ENCODE results near the gene AP3D1. TPM values are rescaled to one million over a fixed set of nuclear protein-coding genes. Genes with fewer than 3 reads are reported as not detected.
A peak's percentile ranks its signal among the peaks of the same experiment; 100 is the strongest.
"Not testable (repeated sequence)": the region's sequence is repeated elsewhere in the genome, so short reads cannot be mapped to it uniquely, and the experiment has no call there.

Gene AP3D1
- total RNA-seq, 2 donors from 2014 or later, result 81.4 to 116 TPM

DNA sequence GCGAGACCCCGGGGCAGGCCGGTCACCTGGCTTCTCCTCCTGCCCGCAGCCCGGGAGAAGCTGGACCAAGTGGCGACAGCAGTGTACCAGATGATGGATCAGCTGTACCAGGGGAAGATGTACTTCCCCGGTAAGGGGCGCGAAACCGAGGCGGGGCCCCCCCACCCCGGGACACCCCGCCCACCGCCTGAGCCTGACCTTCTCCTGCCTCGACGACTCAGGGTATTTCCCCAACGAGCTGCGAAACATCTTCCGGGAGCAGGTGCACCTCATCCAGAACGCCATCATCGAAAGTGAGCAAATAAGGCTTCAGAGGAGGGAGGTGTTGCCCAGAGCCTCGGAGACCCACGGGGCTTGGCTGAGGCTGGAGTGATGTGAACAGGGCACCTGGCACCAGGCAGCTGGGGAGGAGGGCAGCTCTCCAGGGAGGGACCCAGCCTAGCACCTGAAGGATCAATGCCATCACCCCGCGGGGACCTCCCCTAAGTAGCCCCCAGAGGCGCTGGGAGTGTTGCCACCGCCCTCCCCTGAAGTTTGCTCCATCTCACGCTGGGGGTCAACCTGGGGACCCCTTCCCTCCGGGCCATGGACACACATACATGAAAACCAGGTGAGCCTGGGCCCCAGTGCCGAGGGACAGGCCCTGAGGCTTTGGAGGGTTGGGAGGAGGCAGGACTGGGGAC is 54.0 kb downstream of the AP3D1 start:
- TF ChIP-seq, protein P1, sequence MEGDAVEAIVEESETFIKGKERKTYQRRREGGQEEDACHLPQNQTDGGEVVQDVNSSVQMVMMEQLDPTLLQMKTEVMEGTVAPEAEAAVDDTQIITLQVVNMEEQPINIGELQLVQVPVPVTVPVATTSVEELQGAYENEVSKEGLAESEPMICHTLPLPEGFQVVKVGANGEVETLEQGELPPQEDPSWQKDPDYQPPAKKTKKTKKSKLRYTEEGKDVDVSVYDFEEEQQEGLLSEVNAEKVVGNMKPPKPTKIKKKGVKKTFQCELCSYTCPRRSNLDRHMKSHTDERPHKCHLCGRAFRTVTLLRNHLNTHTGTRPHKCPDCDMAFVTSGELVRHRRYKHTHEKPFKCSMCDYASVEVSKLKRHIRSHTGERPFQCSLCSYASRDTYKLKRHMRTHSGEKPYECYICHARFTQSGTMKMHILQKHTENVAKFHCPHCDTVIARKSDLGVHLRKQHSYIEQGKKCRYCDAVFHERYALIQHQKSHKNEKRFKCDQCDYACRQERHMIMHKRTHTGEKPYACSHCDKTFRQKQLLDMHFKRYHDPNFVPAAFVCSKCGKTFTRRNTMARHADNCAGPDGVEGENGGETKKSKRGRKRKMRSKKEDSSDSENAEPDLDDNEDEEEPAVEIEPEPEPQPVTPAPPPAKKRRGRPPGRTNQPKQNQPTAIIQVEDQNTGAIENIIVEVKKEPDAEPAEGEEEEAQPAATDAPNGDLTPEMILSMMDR (IDR thresholded peaks at IDR 0.05), result no peak
- H3K9me3 ChIP-seq, result no peaks in the 10 kb centered on the region
- H3K4me3 ChIP-seq, result peak overlapping the region; percentile 83
- H3K36me3 ChIP-seq, result peaks cover 28% of the 10 kb centered on the region
- peaks cover 30 to 42% of the 10 kb centered on the region in 2 donors for H3K4me1 ChIP-seq (ENCODE audit: control insufficient read depth in 1 of 2, low read depth in 2 of 2)
- ATAC-seq (ENCODE audit: insufficient number of reproducible peaks, low FRiP score, low read depth) (no peak), DNase-seq (ENCODE audit: low spot score) (no peak)
- no peaks in the 10 kb centered on the region for H3K27me3 ChIP-seq (replicated peaks; ENCODE audit: insufficient read depth)
- peak overlapping the region; percentile 53 to 71 for H3K27ac ChIP-seq

DNA sequence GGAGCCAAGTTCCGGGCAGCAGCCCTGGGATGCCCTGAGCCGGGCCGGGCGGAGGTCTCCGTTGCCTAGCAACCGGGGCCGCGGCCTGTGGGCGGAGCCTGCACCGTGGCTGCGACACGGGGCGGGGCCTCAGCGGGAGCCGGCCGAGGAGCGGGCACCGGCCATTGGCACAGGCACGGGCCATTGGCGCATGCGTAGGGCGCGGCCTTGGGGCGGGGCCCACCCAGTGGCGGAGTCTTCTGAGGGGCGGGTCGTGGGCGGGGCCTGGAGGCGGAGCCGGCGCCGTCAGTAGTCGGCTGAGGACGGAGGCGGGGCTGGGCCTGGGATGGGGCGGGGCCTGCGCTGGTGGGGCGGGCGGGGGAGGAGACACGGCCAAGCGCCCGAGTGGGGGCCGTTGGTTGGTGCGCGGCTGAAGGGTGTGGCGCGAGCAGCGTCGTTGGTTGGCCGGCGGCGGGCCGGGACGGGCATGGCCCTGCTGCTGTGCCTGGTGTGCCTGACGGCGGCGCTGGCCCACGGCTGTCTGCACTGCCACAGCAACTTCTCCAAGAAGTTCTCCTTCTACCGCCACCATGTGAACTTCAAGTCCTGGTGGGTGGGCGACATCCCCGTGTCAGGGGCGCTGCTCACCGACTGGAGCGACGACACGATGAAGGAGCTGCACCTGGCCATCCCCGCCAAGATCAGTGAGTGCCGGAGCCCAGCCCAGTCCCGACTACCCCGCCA is 54.7 kb downstream of the AP3D1 start, which contains the start of gene IZUMO4:
Gene IZUMO4 (plus strand): TSS at position 436 of the 723 bp plus-strand sequence. CDS start 31 bp downstream, at position 467.
- DNase-seq (ENCODE audit: low spot score) (peak; percentile 95), ATAC-seq (ENCODE audit: insufficient number of reproducible peaks, low FRiP score, low read depth) (peak; percentile 88)
- Histone ChIP-seq H3K4me1 (ENCODE audit: control insufficient read depth in 1 of 2, low read depth in 2 of 2) (peaks cover 31 to 48% of the 10 kb centered on the region in 2 donors), H3K27me3 (replicated peaks; ENCODE audit: insufficient read depth) (no peaks in the 10 kb centered on the region), H3K27ac (peak within 1 kb of the TSS; percentile 87 to 90), H3K36me3 (peaks cover 21% of the 10 kb centered on the region), H3K9me3 (no peaks in the 10 kb centered on the region), H3K4me3 (peak within 1 kb of the TSS; percentile 90)
- TF ChIP-seq, protein P1 (IDR thresholded peaks at IDR 0.05), result peak; percentile 54

DNA sequence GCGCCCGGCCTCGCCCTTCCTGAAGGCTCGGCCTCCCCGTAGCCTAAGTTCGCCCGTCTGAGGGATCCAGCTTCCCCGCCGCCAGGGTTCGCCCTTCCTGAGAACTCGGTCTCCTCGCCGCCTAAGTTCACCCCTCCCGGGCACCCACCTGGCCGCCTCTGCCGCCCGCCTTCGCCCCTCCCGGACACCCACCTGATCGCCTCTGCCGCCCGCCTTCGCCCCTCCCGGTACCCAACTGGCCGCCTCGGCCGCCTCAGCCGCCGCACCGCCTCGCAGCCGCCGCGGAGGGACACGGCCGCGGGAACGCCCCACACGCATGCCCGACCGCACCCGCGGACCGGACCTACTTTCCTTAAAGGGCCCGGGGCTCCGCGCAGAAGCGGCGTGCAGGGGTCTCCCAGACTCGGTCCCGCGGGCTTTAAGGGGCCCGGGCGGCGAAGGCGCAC is 55.3 kb downstream of the AP3D1 start, which contains the start of gene MOB3A:
Gene MOB3A (minus strand): TSS at position 293 of the 446 bp plus-strand sequence. CDS start 17,766 bp downstream, outside the sequence.
- Histone ChIP-seq H3K4me3 (peak within 1 kb of the TSS; percentile 90), H3K27me3 (replicated peaks; ENCODE audit: insufficient read depth) (no peaks in the 10 kb centered on the region), H3K27ac (peak within 1 kb of the TSS; percentile 87 to 90), H3K36me3 (peaks cover 15% of the 10 kb centered on the region), H3K9me3 (no peaks in the 10 kb centered on the region), H3K4me1 (ENCODE audit: control insufficient read depth in 1 of 2, low read depth in 2 of 2) (peaks cover 37 to 54% of the 10 kb centered on the region in 2 donors)
- TF ChIP-seq, protein P1 (IDR thresholded peaks at IDR 0.05), result peak; percentile 41
- DNase-seq (ENCODE audit: low spot score), result peak; percentile 55
- ATAC-seq (ENCODE audit: insufficient number of reproducible peaks, low FRiP score, low read depth), result peak; percentile 71

DNA sequence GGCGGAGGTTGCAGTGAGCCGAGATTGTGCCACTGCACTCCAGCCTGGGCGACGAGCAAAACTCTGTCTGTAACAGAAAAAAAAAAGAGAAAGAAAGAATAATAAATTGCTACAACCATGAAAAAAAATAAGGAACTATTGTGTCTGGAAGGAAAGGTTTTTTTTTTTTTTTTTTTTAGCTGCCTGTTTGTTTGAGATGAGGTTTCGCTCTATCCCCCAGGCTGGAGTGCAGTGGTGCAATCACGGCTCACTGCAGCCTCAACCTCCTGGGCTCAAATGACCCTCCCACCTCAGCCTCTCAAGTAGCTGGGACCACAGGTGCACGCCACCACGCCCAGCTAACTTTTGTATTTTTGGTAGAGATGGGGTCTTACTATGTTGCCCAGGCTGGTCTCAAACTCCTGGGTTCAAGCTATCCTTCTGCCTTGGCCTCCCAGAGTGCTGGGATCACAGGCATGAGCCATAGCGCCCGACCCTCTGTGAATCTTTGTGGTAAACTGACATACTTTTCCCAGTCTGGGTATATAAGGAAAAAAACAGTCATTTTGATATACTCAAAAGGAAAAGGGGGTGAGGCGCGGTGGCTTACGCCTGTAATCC is 59.3 kb downstream of the AP3D1 start:
- ATAC-seq (ENCODE audit: insufficient number of reproducible peaks, low FRiP score, low read depth); H3K36me3 ChIP-seq; H3K9me3 ChIP-seq; DNase-seq (ENCODE audit: low spot score); H3K4me3 ChIP-seq; H3K27me3 ChIP-seq (replicated peaks; ENCODE audit: insufficient read depth): not testable (repeated sequence)
- Histone ChIP-seq H3K27ac (peak overlapping the region in 1 of 2 donors; percentile 61), H3K4me1 (ENCODE audit: control insufficient read depth in 1 of 2, low read depth in 2 of 2) (peaks cover 41 to 75% of the 10 kb centered on the region in 2 donors)

DNA sequence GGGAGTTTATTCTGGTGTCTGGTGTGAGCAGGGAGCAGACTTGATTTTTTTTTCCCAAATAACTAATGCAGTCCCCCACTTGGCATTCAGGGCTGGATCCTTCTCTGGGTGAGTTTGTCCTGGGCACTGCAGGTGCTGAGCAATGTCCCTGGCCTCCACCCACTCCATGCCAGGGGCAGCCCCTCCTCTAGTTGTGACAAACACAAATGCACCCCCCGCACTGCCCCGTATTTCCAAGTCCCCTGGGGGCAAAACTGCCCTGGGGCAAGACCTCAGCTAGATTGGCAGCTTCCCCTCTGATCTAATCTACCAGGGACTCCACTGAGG is 61.7 kb downstream of the AP3D1 start:
- H3K27ac ChIP-seq, result peak overlapping the region; percentile 27 to 61
- TF ChIP-seq, protein P1 (IDR thresholded peaks at IDR 0.05), result no peak
- peak overlapping the region; percentile 44 for H3K4me3 ChIP-seq
- peaks cover 35 to 69% of the 10 kb centered on the region in 2 donors for H3K4me1 ChIP-seq (ENCODE audit: control insufficient read depth in 1 of 2, low read depth in 2 of 2)
- no peak for DNase-seq (ENCODE audit: low spot score)
- no peaks in the 10 kb centered on the region for H3K27me3 ChIP-seq (replicated peaks; ENCODE audit: insufficient read depth)
- no peaks in the 10 kb centered on the region for H3K9me3 ChIP-seq
- H3K36me3 ChIP-seq, result peaks cover 3% of the 10 kb centered on the region
- no peak for ATAC-seq (ENCODE audit: insufficient number of reproducible peaks, low FRiP score, low read depth)
